IMR-90 (cell line): ENCODE data around the gene IHH. TPM values are rescaled to one million over a fixed set of nuclear protein-coding genes. Genes with fewer than 3 reads are reported as not detected.

Experiments used
- ATAC-seq: fragments of 200-7000 bp; cut with Tn5 transposase; 2 replicates; pipeline ENCODE4 v1.9.1; 2020; ENCODE audit warnings: low read depth, mild to moderate bottlenecking, moderate library complexity
- BruUV-seq: library from RNA; stranded (reverse); fragments of 400-500 nt; replicated peaks from 2 replicates; lab custom pipeline; 2021; lab: Mats Ljungman, UMichigan
- CTCF ChIA-PET: fragments of 300-600 bp; formaldehyde crosslinking; extraction: SDS; loops from one replicate; lab custom pipeline; 2021; ENCODE audit warnings: antibody characterized with exemption; lab: Yijun Ruan, JAX
- POLR2A ChIA-PET: fragments of 300-600 bp; sonication (Branson Sonifier 250); formaldehyde crosslinking; loops from one replicate; lab custom pipeline; 2022; ENCODE audit warnings: antibody characterized with exemption; ENCODE audit not compliant: unreplicated experiment; lab: Charles Lee
- DNase-seq: peaks from one replicate; pipeline ENCODE4 v3.0.0; 2013
- H2AFZ ChIP-seq: replicated peaks from 2 replicates; pipeline ENCODE3; 2013; ENCODE audit warnings: low read length, mild to moderate bottlenecking; ENCODE audit not compliant: poor library complexity
- H2AK5ac ChIP-seq: 2 replicates; pipeline ENCODE4 v1.6.1; 2013; ENCODE audit warnings: low read depth, low read length, inconsistent platforms
- H2AK9ac ChIP-seq: replicated peaks from 2 replicates; pipeline ENCODE3; 2013; ENCODE audit warnings: mild to moderate bottlenecking, low read depth, low read length, moderate library complexity; ENCODE audit not compliant: poor library complexity
- H2BK120ac ChIP-seq: 2 replicates; pipeline ENCODE4 v1.6.1; 2013; ENCODE audit warnings: low read depth, low read length, inconsistent platforms
- H2BK15ac ChIP-seq: 3 replicates; pipeline ENCODE4 v1.6.1; 2013; ENCODE audit warnings: low read depth, low read length, inconsistent platforms
- H2BK20ac ChIP-seq: 2 replicates; pipeline ENCODE4 v1.6.1; 2013; ENCODE audit warnings: low read depth, mild to moderate bottlenecking, inconsistent platforms, low read length, moderate library complexity
- H2BK5ac ChIP-seq: 2 replicates; pipeline ENCODE4 v1.6.1; 2013; ENCODE audit warnings: mild to moderate bottlenecking, low read depth, low read length, inconsistent platforms; ENCODE audit not compliant: poor library complexity, severe bottlenecking
- H3K14ac ChIP-seq: replicated peaks from 2 replicates; pipeline ENCODE4 v1.6.1; 2013; ENCODE audit warnings: low read depth, low read length, inconsistent platforms
- H3K18ac ChIP-seq: 2 replicates; pipeline ENCODE4 v1.6.1; 2013; ENCODE audit warnings: low read depth, low read length, control low read depth
- H3K23ac ChIP-seq: 2 replicates; pipeline ENCODE4 v1.6.1; 2013; ENCODE audit warnings: low read depth, low read length, inconsistent platforms
- H3K27ac ChIP-seq: 2 replicates; pipeline ENCODE4 v1.5.1; 2013; ENCODE audit warnings: mild to moderate bottlenecking, control low read depth, low read length; ENCODE audit not compliant: insufficient read depth
- H3K27me3 ChIP-seq: 2 replicates; pipeline ENCODE4 v1.6.1; 2013; ENCODE audit warnings: low read length; ENCODE audit not compliant: control insufficient read depth, insufficient read depth
- H3K36me3 ChIP-seq: 2 replicates; pipeline ENCODE4 v1.6.1; 2013; ENCODE audit warnings: low read length, mixed read lengths; ENCODE audit not compliant: control insufficient read depth, insufficient read depth
- H3K4ac ChIP-seq: 2 replicates; pipeline ENCODE4 v1.6.1; 2013; ENCODE audit warnings: low read depth, low read length, inconsistent platforms
- H3K4me1 ChIP-seq: 2 replicates; pipeline ENCODE4 v1.6.1; 2013; ENCODE audit warnings: low read length, mixed read lengths; ENCODE audit not compliant: control insufficient read depth, insufficient read depth
- H3K4me2 ChIP-seq: 2 replicates; pipeline ENCODE4 v1.6.1; 2013; ENCODE audit warnings: low read depth, mild to moderate bottlenecking, control low read depth, low read length, moderate library complexity
- H3K4me3 ChIP-seq: 2 replicates; pipeline ENCODE4 v1.5.1; 2013; ENCODE audit warnings: low read depth, mild to moderate bottlenecking, control low read depth, low read length, moderate library complexity; ENCODE audit not compliant: insufficient read depth
- H3K56ac ChIP-seq: 2 replicates; pipeline ENCODE4 v1.6.1; 2013; ENCODE audit warnings: low read length, inconsistent platforms; ENCODE audit not compliant: insufficient read depth; ENCODE audit errors: extremely low read depth
- H3K79me1 ChIP-seq, 2 experiments: 2 replicates each; pipeline ENCODE4 v1.6.1; 2013; ENCODE audit warnings: low read length in 2 of 2, inconsistent platforms in 1 of 2, low read depth in 1 of 2
- H3K9ac ChIP-seq: 2 replicates; pipeline ENCODE4 v1.6.1; 2013; ENCODE audit warnings: low read depth, low read length, control low read depth
- H3K9me1 ChIP-seq: 2 replicates; pipeline ENCODE4 v1.6.1; 2013; ENCODE audit warnings: low read length, inconsistent platforms; ENCODE audit not compliant: insufficient read depth
- H3K9me3 ChIP-seq: 2 replicates; pipeline ENCODE4 v1.6.1; 2013; ENCODE audit warnings: low read length; ENCODE audit not compliant: control insufficient read depth, insufficient read depth
- H4K20me1 ChIP-seq: 2 replicates; pipeline ENCODE4 v1.6.1; 2013; ENCODE audit warnings: low read length, inconsistent platforms; ENCODE audit not compliant: insufficient read depth
- H4K5ac ChIP-seq: 2 replicates; pipeline ENCODE4 v1.6.1; 2013; ENCODE audit warnings: mild to moderate bottlenecking, low read depth, low read length, control low read depth
- H4K8ac ChIP-seq, 2 experiments: 2 replicates each; pipeline ENCODE4 v1.6.1; 2013; ENCODE audit warnings: low read depth in 2 of 2, low read length in 2 of 2, control low read depth in 1 of 2, inconsistent platforms in 1 of 2
- H4K91ac ChIP-seq: 2 replicates; pipeline ENCODE4 v1.6.1; 2013; ENCODE audit warnings: low read depth, low read length, inconsistent platforms; ENCODE audit not compliant: insufficient read depth
- CEBPB ChIP-seq: IDR thresholded peaks from 2 replicates; pipeline ENCODE4 v1.6.1; 2012; ENCODE audit warnings: low read depth, low read length, improper control_type of control experiment
- CHD1 ChIP-seq: IDR thresholded peaks from 2 replicates; pipeline ENCODE4 v1.6.1; 2012; ENCODE audit warnings: low read depth, low read length, improper control_type of control experiment
- FOS ChIP-seq: fragments of 150-350 bp; IDR thresholded peaks from 2 replicates; pipeline ENCODE4 v1.6.1; 2016; ENCODE audit warnings: low read depth, low read length
- MAFK ChIP-seq: IDR thresholded peaks from 2 replicates; pipeline ENCODE4 v1.6.1; 2012; ENCODE audit warnings: low read depth, low read length, improper control_type of control experiment
- NFE2L2 ChIP-seq: fragments of 150-350 bp; IDR thresholded peaks from 2 replicates; pipeline ENCODE4 v1.6.1; 2016; ENCODE audit warnings: low read depth, mild to moderate bottlenecking, low read length
- RCOR1 ChIP-seq: IDR thresholded peaks from 2 replicates; pipeline ENCODE4 v1.6.1; 2012; ENCODE audit warnings: mild to moderate bottlenecking, low read length, improper control_type of control experiment; ENCODE audit not compliant: insufficient replicate concordance
- RFX5 ChIP-seq: IDR thresholded peaks from 2 replicates; pipeline ENCODE4 v1.8.0; 2012; ENCODE audit warnings: low read depth, mild to moderate bottlenecking, low read length, moderate library complexity
- WGBS, 2 experiments: methylation state at CpG; one replicate each; pipeline versions ENCODE4 v1.1.5 to v1.1.7; 2013; ENCODE audit warnings: missing lambda C conversion rate in 2 of 2; ENCODE audit not compliant: insufficient read length in 1 of 2; ENCODE audit errors: extremely low coverage in 2 of 2; 5-methylcytosine and 5-hydroxymethylcytosine counted together
- dilution Hi-C: fragments of 300-500 bp; cut with HindIII; formaldehyde crosslinking; loops from one replicate; pipeline ENCODE4 v1.14.3; 2018; ENCODE audit warnings: low sequenced_read_pairs; ENCODE audit not compliant: unreplicated experiment
- in situ Hi-C: fragments of 300-500 bp; cut with MboI; formaldehyde crosslinking; loops from 3 replicates; pipeline ENCODE4 v1.14.3; 2019; ENCODE audit warnings: low sequenced_read_pairs, inconsistent platforms, mixed read lengths
- intact Hi-C: fragments of 100-400 bp; cut with micrococcal nuclease; formaldehyde crosslinking; loops from 2 replicates; pipeline ENCODE4 v1.10.0; 2022
- polyA plus RNA-seq, 3 experiments: library from polyadenylated mRNA; depleted of rRNA; stranded (reverse); fragments of >200 nt; gene quantifications; 2 replicates each; pipeline ENCODE4 v1.2.3, GENCODE V29; 2012; ENCODE audit warnings: low replicate concordance in 1 of 3
- total RNA-seq: library from RNA; depleted of rRNA; stranded (reverse); fragments of >200 nt; gene quantifications from 2 replicates; pipeline ENCODE4 v1.2.3, GENCODE V29; 2012

The IHH gene
- total and polyA plus RNA-seq, 2 of the 4 experiments (the other 2 are of a cell fraction), result not detected

GRCh38 chr2:219099329-219099728 lies 38.6 kb upstream of the IHH start:
- Histone ChIP-seq H3K36me3 (no peaks in the 10 kb centered on the region), H3K4me1 (peaks cover 2% of the 10 kb centered on the region; the same call in 1 of the 2 replicates), H4K5ac (no peak overlapping the region), H3K27ac (no peak overlapping the region), H3K4ac (no peak overlapping the region), H2BK20ac (no peak overlapping the region), H2BK15ac (no peak overlapping the region), H4K91ac (no peak overlapping the region), H3K4me2 (no peak overlapping the region), H2AFZ (no peak overlapping the region), H3K23ac (no peak overlapping the region), H3K9me3 (no peaks in the 10 kb centered on the region), H3K14ac (no peak overlapping the region), H2BK5ac (no peak overlapping the region), H2AK9ac (no peak overlapping the region), H3K9ac (no peak overlapping the region), H3K18ac (no peak overlapping the region), H2AK5ac (no peak overlapping the region), H3K56ac (no peak overlapping the region), H3K79me1 (no peaks in the 10 kb centered on the region), H3K4me3 (no peak overlapping the region), H3K27me3 (no peaks in the 10 kb centered on the region), H4K8ac (no peak overlapping the region), H2BK120ac (no peak overlapping the region), H4K20me1 (no peaks in the 10 kb centered on the region), H3K9me1 (no peaks in the 10 kb centered on the region)
- ATAC-seq, result peak; percentile 95
- ChIA-PET POLR2A (no interaction called here), CTCF (interaction anchor here (0.5 to 1.3 kb wide), 3 partner anchors 20 to 55 kb away, joined by 3 to 4 read pairs (median 3); no protein-coding TSS in a partner anchor)
- intact Hi-C loops (no loop called here), dilution Hi-C loops (no loop called here), in situ Hi-C loops (no loop called here)
- WGBS, 2 experiments, result no CpG with 5 or more reads among the region's 1 CpG
- peak; percentile 80 for DNase-seq
- TF ChIP-seq FOS, result 0 out of 2 replicates have a peak, but pooled peaks have one; percentile 22
- TF ChIP-seq MAFK, result 0 out of 2 replicates have a peak, but pooled peaks have one; percentile 4
- TF ChIP-seq RCOR1, result no peak
- no peak for TF ChIP-seq RFX5
- TF ChIP-seq CEBPB, result peak; percentile 65
- TF ChIP-seq NFE2L2, result no peak
- TF ChIP-seq CHD1, result no peak
- BruUV-seq, result no TSS peak
